Ovary (tissue), 3 donors: ENCODE measurements around the gene FMC1.

Experiments used
- CTCF ChIP-seq, 3 donors: fragments of 450-650 bp in 2 of 3; fragments of 200-600 bp in 1 of 3; IDR thresholded peaks; one replicate each; pipeline versions ENCODE4 v1.5.1 to v1.8.0; 2016 to 2022; ENCODE audit warnings: antibody characterized with exemption in 3 of 3, mild to moderate bottlenecking in 1 of 3
- EP300 ChIP-seq: sonication (generic); formaldehyde crosslinking; IDR thresholded peaks from one replicate; pipeline ENCODE4 v1.6.1; 2017; ENCODE audit warnings: antibody characterized with exemption
- POLR2A ChIP-seq: fragments of 450-650 bp; IDR thresholded peaks from one replicate; pipeline ENCODE4 v1.6.1; 2017; ENCODE audit warnings: antibody characterized with exemption, mild to moderate bottlenecking, moderate library complexity
- donor health status: DM: no; HTN: no; CAD: no.

- no peak for TF ChIP-seq CTCF (IDR thresholded peaks at IDR 0.05)
- TF ChIP-seq POLR2A = no peak
- no peak for TF ChIP-seq EP300
Measured at GRCh38 chr7:139328375-139328774, 12.8 kb upstream of the FMC1 start.
